Stimulated activated CD4-positive, alpha-beta T cell treated with anti-CD3 and anti-CD28 coated beads, Interleukin-4, amount 100 ng/mL, for 48 hours (primary cell): ENCODE data around the gene RANGRF.

Source experiments
- DNase-seq, 2 donors: peaks; one replicate each; pipeline ENCODE4 v3.0.0-alpha.2; 2020; ENCODE audit warnings: low read depth in 2 of 2

RANGRF gene

DNA sequence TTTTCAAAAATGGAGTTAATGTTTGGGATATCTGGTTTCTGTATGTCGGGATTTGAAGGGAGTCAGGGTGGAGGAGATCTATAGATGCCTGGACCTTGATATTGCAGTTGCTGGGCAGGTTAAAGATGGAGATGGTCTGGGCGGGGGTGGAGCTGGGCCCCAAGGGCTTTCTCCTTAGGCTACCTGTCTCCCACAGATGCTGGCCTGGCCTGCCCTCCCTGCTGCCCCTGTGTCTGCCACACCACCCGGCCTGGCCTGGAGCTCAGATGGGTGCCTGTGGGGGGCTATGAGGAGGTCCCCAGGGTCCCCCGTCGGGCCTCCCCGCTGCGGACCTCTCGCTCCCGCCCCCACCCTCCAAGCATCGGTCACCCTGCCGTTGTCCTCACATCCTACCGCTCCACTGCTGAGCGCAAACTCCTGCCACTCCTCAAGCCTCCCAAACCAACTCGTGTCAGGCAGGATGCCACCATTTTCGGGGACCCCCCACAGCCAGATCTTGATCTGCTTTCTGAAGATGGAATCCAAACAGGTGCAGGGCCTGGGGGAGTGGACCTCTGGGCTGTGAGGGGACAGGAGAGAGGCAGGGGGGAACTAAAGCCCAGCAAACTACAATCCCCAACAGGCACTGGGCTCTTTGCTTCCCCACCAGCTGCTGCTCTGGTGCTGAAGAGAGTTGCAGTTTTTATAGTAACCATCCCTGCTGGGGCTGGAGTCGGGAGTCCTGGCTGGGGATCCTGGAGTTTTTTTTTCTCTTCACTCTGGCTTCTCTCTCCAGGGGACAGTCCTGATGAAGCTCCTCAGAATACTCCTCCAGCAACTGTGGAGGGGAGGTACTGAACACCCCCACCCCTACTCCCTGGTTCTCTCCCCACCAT, 24.5 kb downstream of the RANGRF start:
- DNase-seq, result no peak

DNA sequence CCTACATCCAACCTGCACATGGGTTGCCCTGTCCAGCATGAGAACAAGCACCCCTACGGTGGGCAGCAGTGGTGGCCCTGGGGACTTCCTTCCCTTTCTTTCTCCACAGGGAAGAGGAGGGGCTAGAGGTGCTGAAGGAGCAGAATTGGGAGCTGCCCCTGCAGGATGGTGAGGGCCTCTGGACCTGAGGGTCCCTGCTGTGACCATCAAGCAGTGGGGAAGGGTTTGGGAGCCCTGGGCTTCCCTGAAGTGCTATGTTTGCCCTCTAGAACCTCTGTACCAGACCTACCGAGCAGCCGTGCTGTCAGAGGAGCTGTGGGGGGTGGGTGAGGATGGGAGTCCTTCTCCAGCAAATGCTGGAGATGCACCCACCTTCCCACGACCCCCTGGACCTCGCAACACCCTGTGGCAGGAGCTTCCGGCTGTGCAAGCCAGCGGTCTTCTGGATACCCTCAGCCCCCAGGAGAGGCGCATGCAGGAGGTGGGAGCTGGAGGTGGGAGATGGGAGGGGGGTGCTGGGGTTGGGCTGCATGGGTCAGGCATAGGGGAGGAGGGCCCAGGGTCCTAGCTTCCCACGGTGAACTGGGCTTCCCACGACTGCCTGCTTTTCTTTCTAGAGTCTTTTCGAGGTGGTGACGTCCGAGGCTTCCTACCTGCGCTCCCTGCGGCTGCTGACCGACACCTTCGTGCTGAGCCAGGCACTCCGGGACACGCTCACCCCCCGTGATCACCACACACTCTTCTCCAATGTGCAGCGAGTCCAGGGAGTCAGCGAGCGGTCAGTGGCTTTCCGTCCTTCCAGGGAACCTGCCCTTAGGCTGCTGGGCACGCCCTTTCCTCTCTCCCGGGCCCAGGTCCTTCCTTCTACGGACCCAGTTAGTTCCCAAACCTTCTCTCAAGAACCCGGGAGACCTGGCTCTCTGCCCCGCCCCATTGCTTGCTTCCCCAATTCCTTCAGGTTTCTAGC, 26.6 kb downstream of the RANGRF start:
- DNase-seq, result no peak

- DNase-seq, result no peak
Observed at GRCh38 chr17:8315764-8316217, 27.3 kb downstream of the RANGRF start.

- no peak for DNase-seq
Observed at GRCh38 chr17:8318010-8318935, 29.8 kb downstream of the RANGRF start.

GRCh38 chr17:8320262-8320661, 31.8 kb downstream of the RANGRF start:
- DNase-seq, result no peak

- DNase-seq, result no peak
Observed at GRCh38 chr17:8320990-8321389, 32.5 kb downstream of the RANGRF start.

DNA sequence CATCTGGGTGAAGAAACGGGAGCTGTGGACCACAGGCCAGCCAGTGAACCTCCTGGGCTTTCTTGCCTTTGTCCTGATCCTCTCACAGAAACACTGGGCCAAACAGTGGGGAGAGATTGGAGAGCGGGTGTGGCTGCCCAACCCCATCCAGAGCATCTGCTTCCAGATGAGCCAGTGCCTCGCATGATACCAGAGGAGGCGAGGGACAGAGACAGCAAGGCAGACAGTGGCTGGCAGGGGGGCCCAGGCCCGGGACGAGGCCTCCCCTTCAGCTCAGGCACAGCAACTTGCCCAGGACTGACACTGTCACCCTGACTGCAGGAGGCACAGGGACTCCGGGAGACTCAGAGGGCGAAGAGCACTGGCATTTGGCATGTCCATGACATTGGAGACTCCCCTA, 33.6 kb downstream of the RANGRF start:
- no peak for DNase-seq

GRCh38 chr17:8324132-8324531, 35.7 kb downstream of the RANGRF start:
- no peak for DNase-seq

DNA sequence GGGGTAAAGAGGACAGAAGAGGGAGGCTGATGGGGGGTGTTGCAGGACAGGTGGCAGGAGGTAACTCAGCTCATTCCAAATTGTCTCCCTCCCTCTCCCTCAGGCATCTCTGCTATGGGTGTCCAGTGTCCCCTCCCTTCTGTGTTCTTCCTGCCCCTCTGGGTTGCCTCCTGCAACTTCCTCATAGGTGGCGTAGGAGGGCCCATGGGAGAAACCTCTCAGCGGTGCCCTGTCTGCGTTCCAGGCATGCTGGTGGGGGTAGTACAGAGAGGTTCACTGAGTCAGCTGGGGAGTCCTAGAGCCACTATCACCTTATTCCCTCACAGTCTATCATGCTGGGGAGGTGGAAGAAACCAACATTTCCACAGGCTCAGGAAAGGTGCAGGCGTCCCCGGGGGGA, 36.5 kb downstream of the RANGRF start:
- DNase-seq, result no peak

DNA sequence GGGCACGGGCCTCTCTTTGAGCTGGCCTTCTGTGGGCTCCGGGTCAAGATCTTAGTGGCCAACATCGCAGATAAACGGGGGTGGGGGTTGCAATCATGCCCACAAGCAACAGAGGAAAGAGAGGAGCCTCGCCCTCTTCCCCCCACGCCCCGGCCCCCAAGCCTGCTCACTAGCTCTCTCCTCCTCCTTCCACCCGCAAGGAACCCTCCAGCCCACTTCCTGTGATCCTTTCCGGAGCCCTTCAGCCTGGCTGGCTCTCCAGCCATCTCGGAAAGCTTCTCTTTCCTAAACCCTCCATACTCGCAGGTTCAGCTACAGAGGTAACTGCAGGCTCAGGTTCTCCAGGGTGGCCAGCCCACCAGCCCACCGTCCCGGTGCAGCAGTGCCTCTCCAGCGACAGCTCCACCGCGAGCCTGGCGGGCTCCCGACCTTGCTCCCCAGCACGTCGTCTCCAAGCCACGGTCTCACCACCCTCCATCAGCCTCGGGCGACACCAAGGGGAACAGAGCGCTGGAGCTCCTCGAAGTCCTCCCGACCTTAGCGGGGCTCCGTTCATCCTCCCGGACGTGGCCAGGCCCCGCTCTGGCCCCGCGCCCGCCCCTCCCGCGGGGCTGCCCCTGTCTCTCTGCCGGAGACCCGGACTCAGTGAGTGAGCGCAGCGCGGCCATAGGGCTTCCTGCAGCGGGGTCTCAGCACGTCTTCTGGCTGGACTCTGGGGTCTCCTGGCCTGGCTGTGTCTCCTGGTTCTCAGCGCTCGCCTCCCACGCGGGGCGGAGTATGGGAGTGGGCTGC, 38.2 kb downstream of the RANGRF start:
- peak; percentile 11 to 19 for DNase-seq

DNA sequence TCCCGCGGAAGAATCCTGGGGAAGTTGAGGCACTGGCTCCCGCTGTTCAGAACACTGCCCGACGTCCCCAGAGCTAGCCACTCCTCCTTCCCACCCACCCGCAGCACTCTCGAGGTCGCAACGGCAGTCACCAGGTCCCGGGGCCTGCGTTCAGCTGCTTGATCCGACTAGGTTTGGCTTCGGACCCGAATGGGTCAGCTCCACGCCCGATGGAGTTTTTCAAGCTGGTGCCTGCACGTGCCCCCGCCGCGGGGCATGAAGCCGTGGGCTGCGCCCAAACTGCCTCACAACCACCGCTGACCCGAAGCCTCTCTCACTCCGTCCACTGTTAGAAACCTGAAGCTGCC, 38.8 kb downstream of the RANGRF start:
- no peak for DNase-seq

DNA sequence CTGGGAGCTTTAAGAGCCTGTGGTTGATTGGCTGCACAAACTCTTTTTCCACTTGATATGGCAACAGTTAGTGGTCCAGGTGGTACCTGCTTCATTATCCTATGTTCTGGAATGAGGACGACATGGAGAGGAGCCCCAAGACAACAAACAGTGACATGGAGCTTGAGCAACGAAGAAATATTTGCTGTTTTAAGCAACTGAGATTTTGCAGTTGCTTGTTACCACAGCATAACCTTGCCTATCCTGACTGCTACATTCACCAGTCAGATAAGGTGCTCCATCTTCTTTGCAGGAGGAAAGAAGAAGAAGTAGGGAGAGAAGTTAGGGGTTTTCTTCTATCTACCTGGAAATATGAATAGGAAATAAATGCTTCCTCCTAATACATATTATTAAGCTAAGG, 43.7 kb downstream of the RANGRF start:
- DNase-seq, result no peak

- DNase-seq, result no peak
Observed at GRCh38 chr17:8332688-8333087, 44.2 kb downstream of the RANGRF start.

DNA sequence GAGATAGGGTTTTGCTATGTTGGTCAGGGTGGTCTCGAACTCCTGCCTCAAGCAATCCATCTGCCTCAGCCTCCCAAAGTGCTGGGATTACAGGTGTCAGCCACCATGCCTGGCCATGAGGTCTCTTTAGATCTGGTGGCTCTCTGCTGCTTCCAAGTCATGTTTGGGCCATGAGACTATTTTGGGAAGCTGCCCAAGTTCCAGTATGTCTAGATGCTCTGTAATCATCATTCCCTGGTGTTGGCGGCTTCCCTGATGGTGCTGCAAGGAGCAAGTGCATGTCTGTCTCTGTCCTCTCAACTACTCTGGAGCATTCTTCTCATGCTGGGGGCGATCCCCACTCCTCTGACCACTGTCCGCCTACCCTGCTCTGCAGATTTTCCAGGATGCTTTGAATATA, 44.8 kb downstream of the RANGRF start:
- no peak for DNase-seq

DNA sequence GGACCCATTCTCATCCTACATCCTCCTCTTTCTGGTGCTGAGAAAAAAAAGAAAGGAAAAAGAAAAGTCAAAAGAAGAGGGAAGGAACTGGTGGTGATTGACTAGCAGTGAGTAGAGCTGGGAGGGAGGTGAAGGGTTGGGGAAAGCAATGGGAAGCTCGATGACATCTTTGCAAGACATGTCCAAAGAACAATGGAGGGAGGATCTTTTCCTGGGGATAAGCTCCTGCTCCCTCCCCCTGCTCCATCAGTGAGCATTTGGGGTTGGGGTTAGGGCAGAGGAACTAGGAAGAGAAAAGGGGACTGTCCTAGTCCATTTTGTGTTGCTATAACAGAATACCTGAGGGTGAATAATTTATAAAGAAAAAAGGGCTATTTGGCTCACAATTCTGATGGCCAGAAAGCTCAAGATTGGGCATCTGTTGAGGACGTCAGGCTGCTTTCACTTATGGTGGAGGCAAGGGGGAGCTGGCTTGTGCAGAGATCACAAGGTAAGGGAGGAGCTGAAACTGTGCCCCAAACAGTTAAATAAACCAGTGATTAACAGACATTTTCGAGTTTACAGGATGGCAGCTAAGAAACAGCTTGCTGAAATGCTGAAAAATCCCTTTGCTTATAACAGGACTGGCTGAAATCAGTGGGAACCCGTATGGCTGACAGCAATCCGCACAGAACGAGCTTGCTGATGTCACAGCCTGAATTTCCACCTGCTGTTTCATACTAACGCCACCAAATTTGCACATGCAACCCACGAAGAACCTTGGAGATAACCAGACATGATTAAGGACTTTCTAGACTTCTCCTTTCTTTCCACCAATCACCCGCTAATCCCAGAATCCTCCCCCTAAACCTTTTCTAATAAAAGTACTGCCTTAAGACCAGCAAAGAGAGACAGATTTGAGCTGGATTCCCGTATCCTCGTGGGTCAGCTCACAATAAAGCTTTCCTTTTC, 49.6 kb downstream of the RANGRF start:
- no peak for DNase-seq

- DNase-seq, result no peak
Observed at GRCh38 chr17:8338753-8339140, 50.3 kb downstream of the RANGRF start.

DNA sequence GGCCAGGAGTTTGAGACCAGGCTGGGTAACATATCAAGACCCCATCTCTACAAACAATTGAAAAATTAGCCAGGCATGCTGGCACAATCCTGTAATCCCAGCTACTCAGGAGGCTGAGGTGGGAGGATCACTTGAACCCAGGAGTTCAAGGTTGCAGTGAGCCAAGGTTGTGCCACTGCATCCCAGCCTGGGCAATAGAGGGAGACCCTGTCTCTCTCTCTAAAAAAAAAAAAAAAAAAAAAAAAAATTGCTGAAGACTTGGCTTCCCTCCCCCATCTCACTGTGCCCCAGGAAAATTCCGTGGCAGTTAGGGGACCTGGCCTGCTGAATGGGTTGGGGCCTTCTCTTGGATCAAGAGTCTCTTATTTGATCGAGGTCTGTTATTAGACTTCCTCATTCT, 51.1 kb downstream of the RANGRF start, which contains the start of gene ODF4:
Gene ODF4 (plus strand): TSS at position 301 of the 400 bp plus-strand sequence. CDS start 212 bp downstream, outside the sequence.
- DNase-seq, result no peak
